ENCODE data around the gene NUBP1. TPM values are rescaled to one million over a fixed set of nuclear protein-coding genes. Genes with fewer than 3 reads are reported as not detected.

Gene NUBP1
- polyA plus RNA-seq, 1 donor (not counting 4 experiments of a cell fraction or from before 2014, with no cell fraction given) = 22.2 TPM

GRCh38 chr16:10694306-10694705 lies 49.3 kb upstream of the NUBP1 start:
- no peak for DNase-seq (ENCODE audit: low read depth, low spot score)
- Histone ChIP-seq H3K9me3 (ENCODE audit: control insufficient read depth, low read depth, low read length) (no peaks in the 10 kb centered on the region), H3K9ac (ENCODE audit: control insufficient read depth, extremely low read depth, insufficient read depth, low read length) (no peak overlapping the region), H3K27me3 (ENCODE audit: control insufficient read depth, extremely low read depth, insufficient read depth, low read length) (no peaks in the 10 kb centered on the region), H3K27ac (ENCODE audit: control insufficient read depth, insufficient read depth, low read length) (no peak overlapping the region), H2AFZ (ENCODE audit: control insufficient read depth, low read length) (no peak overlapping the region), H3K79me2 (ENCODE audit: control insufficient read depth, insufficient read depth, low read length) (no peaks in the 10 kb centered on the region), H3K9me1 (ENCODE audit: control insufficient read depth, extremely low read depth, insufficient read depth, low read length) (no peaks in the 10 kb centered on the region), H3K36me3 (ENCODE audit: control insufficient read depth in 2 of 2, extremely low read depth in 1 of 2, insufficient read depth in 2 of 2, low read length in 2 of 2) (no peaks in the 10 kb centered on the region), H3K4me1 (ENCODE audit: control insufficient read depth, extremely low read depth, insufficient read depth, low read length) (no peaks in the 10 kb centered on the region), H3K4me2 (ENCODE audit: control insufficient read depth, extremely low read depth, insufficient read depth, low read depth, low read length) (no peak overlapping the region), H4K20me1 (ENCODE audit: control insufficient read depth, extremely low read depth, insufficient read depth, low read length) (no peaks in the 10 kb centered on the region), H3K4me3 (ENCODE audit: control insufficient read depth in 2 of 3, extremely low read depth in 1 of 3, insufficient read depth in 2 of 3, low read depth in 1 of 3, low read length in 3 of 3) (no peak overlapping the region)
- TF ChIP-seq CTCF (optimal IDR thresholded peaks at IDR 0.05 in 1 of 3, IDR thresholded peaks at IDR 0.05 in 1 of 3, conservative IDR thresholded peaks at IDR 0.05 in 1 of 3; ENCODE audit: extremely low read depth in 1 of 3, insufficient read depth in 2 of 3, low read length in 3 of 3) (no peak), EZH2 (IDR thresholded peaks at IDR 0.05; ENCODE audit: low read length) (no peak)
- dilution Hi-C loops (cut with MboI; ENCODE audit: extremely low pct_ligation_motif_present, low sequenced_read_pairs) = no loop called here
- FAIRE-seq = no peak

- Histone ChIP-seq H2AFZ (ENCODE audit: control insufficient read depth, low read length) (no peak within 1 kb of the TSS), H3K4me3 (ENCODE audit: control insufficient read depth in 2 of 3, extremely low read depth in 1 of 3, insufficient read depth in 2 of 3, low read depth in 1 of 3, low read length in 3 of 3) (no peak within 1 kb of the TSS), H3K9me1 (ENCODE audit: control insufficient read depth, extremely low read depth, insufficient read depth, low read length) (no peaks in the 10 kb centered on the region), H3K27ac (ENCODE audit: control insufficient read depth, insufficient read depth, low read length) (no peak within 1 kb of the TSS), H3K9ac (ENCODE audit: control insufficient read depth, extremely low read depth, insufficient read depth, low read length) (no peak within 1 kb of the TSS), H3K4me2 (ENCODE audit: control insufficient read depth, extremely low read depth, insufficient read depth, low read depth, low read length) (no peak within 1 kb of the TSS), H3K36me3 (ENCODE audit: control insufficient read depth in 2 of 2, extremely low read depth in 1 of 2, insufficient read depth in 2 of 2, low read length in 2 of 2) (no peaks in the 10 kb centered on the region), H3K4me1 (ENCODE audit: control insufficient read depth, extremely low read depth, insufficient read depth, low read length) (no peaks in the 10 kb centered on the region), H3K79me2 (ENCODE audit: control insufficient read depth, insufficient read depth, low read length) (no peaks in the 10 kb centered on the region), H3K9me3 (ENCODE audit: control insufficient read depth, low read depth, low read length) (no peaks in the 10 kb centered on the region), H4K20me1 (ENCODE audit: control insufficient read depth, extremely low read depth, insufficient read depth, low read length) (no peaks in the 10 kb centered on the region), H3K27me3 (ENCODE audit: control insufficient read depth, extremely low read depth, insufficient read depth, low read length) (no peaks in the 10 kb centered on the region)
- FAIRE-seq (no peak), DNase-seq (ENCODE audit: low read depth, low spot score) (no peak)
- TF ChIP-seq CTCF (optimal IDR thresholded peaks at IDR 0.05 in 1 of 3, IDR thresholded peaks at IDR 0.05 in 1 of 3, conservative IDR thresholded peaks at IDR 0.05 in 1 of 3; ENCODE audit: extremely low read depth in 1 of 3, insufficient read depth in 2 of 3, low read length in 3 of 3) = no peak
- no peak for TF ChIP-seq EZH2 (IDR thresholded peaks at IDR 0.05; ENCODE audit: low read length)
- dilution Hi-C loops (cut with MboI; ENCODE audit: extremely low pct_ligation_motif_present, low sequenced_read_pairs) = no loop called here
These were observed 48.8 kb upstream of the NUBP1 start, which contains the start of gene TEKT5 for GRCh38 chr16:10694830-10695229. Gene TEKT5 (minus strand): TSS chr16:10694930. CDS start chr16:10694873, 57 bp downstream.
